SK-N-SH (cell line): ENCODE measurements around the gene LRRC66. TPM values are rescaled to one million over a fixed set of nuclear protein-coding genes. Genes with fewer than 3 reads are reported as not detected.

Source experiments
- CTCF ChIA-PET: fragments of 300-600, 350-600 bp; formaldehyde crosslinking; extraction: SDS; loops from one replicate; lab custom pipeline; 2021; lab: Yijun Ruan, JAX
- POLR2A ChIA-PET: fragments of 350-600 bp; sonication (Branson Sonifier 250); formaldehyde crosslinking; extraction: SDS; loops from one replicate; lab custom pipeline; 2020; ENCODE audit warnings: antibody characterized with exemption, inconsistent platforms; lab: Yijun Ruan, JAX
- DNase-seq: peaks from one replicate; pipeline ENCODE4 v3.0.0; 2012
- H2AFZ ChIP-seq: fragments of 200-600 bp; sonication (generic); 2 replicates; pipeline ENCODE4 v1.8.1; 2016; ENCODE audit warnings: antibody characterized with exemption, mild to moderate bottlenecking, low read depth
- H3F3A ChIP-seq: fragments of 200-600 bp; sonication (generic); replicated peaks from 2 replicates; pipeline ENCODE3; 2016; ENCODE audit warnings: antibody characterized with exemption, mild to moderate bottlenecking; ENCODE audit not compliant: insufficient read depth
- H3K27ac ChIP-seq, 2 experiments: fragments of 200-500 bp in 1 of 2; fragments of 200-600 bp in 1 of 2; sonication (Bioruptor generic) in 1 of 2; sonication (generic), shearing (Covaris generic) in 1 of 2; 2 replicates each; pipeline versions ENCODE4 v1.5.1 to v1.6.1; 2014 to 2016; ENCODE audit warnings: low read depth in 2 of 2, inconsistent platforms in 1 of 2, low read length in 1 of 2, mild to moderate bottlenecking in 1 of 2, mixed read lengths in 1 of 2
- H3K27me3 ChIP-seq: fragments of 200-600 bp; sonication (generic), shearing (Covaris generic); 2 replicates; pipeline ENCODE4 v1.6.1; 2016; ENCODE audit warnings: mixed run types; ENCODE audit not compliant: insufficient read depth
- H3K36me3 ChIP-seq, 2 experiments: fragments of 200-500 bp in 1 of 2; fragments of 200-600 bp in 1 of 2; sonication (Bioruptor generic) in 1 of 2; sonication (generic) in 1 of 2; replicated peaks in 1 of 2; 2 replicates each; pipeline versions ENCODE3 to v1.5.1; 2014 to 2016; ENCODE audit warnings: low read length in 1 of 2, mild to moderate bottlenecking in 1 of 2; ENCODE audit not compliant: insufficient read depth in 2 of 2, control insufficient read depth in 1 of 2
- H3K4me1 ChIP-seq, 2 experiments: fragments of 200-500 bp in 1 of 2; fragments of 200-600 bp in 1 of 2; sonication (Bioruptor generic) in 1 of 2; sonication (generic), shearing (Covaris generic) in 1 of 2; 2 replicates each; pipeline versions ENCODE4 v1.5.1 to v1.6.1; 2014 to 2016; ENCODE audit warnings: low read depth in 1 of 2, low read length in 1 of 2, mixed run types in 1 of 2; ENCODE audit not compliant: insufficient read depth in 2 of 2, control insufficient read depth in 1 of 2
- H3K4me2 ChIP-seq: fragments of 200-600 bp; sonication (generic), shearing (Covaris generic); 2 replicates; pipeline ENCODE4 v1.6.1; 2017; ENCODE audit warnings: mixed run types
- H3K4me3 ChIP-seq, 2 experiments: fragments of 200-500 bp in 1 of 2; fragments of 200-600 bp in 1 of 2; sonication (Bioruptor generic) in 1 of 2; sonication (generic), shearing (Covaris generic) in 1 of 2; 2 replicates each; pipeline versions ENCODE4 v1.5.1 to v1.8.1; 2014 to 2016; ENCODE audit warnings: low read depth in 2 of 2, inconsistent platforms in 1 of 2, low read length in 1 of 2, mild to moderate bottlenecking in 1 of 2, mixed read lengths in 1 of 2, moderate library complexity in 1 of 2
- H3K79me2 ChIP-seq: fragments of 200-600 bp; sonication (generic); 2 replicates; pipeline ENCODE4 v1.8.1; 2017; ENCODE audit warnings: mild to moderate bottlenecking; ENCODE audit not compliant: insufficient read depth
- H3K9ac ChIP-seq: fragments of 200-600 bp; sonication (generic); 2 replicates; pipeline ENCODE4 v1.6.1; 2017; ENCODE audit warnings: mixed run types
- H3K9me2 ChIP-seq: fragments of 200-600 bp; sonication (generic); 2 replicates; pipeline ENCODE4 v1.6.1; 2017; ENCODE audit warnings: mixed run types
- H3K9me3 ChIP-seq: fragments of 200-600 bp; sonication (generic); 2 replicates; pipeline ENCODE4 v1.6.1; 2017; ENCODE audit warnings: mixed run types, mild to moderate bottlenecking, moderate library complexity
- H4K20me1 ChIP-seq: fragments of 200-600 bp; sonication (generic); 2 replicates; pipeline ENCODE4 v1.6.1; 2017; ENCODE audit warnings: mild to moderate bottlenecking, mixed run types; ENCODE audit not compliant: insufficient read depth
- CTCF ChIP-seq: fragments of 200-600 bp; sonication (generic); IDR thresholded peaks from 2 replicates; pipeline ENCODE4 v1.6.1; 2017; ENCODE audit warnings: antibody characterized with exemption, mild to moderate bottlenecking, moderate library complexity
- ELF1 ChIP-seq: IDR thresholded peaks from 2 replicates; pipeline ENCODE4 v1.4.0; 2012
- MAX ChIP-seq: IDR thresholded peaks from 2 replicates; pipeline ENCODE4 v1.4.0; 2012; ENCODE audit warnings: low read depth
- MEF2A ChIP-seq: IDR thresholded peaks from 2 replicates; pipeline ENCODE4 v1.4.0; 2012; ENCODE audit warnings: low read depth, borderline replicate concordance
- MXI1 ChIP-seq: IDR thresholded peaks from 2 replicates; pipeline ENCODE4 v1.6.1; 2012; ENCODE audit warnings: mild to moderate bottlenecking, low read depth, low read length, improper control_type of control experiment
- NRF1 ChIP-seq: IDR thresholded peaks from 2 replicates; pipeline ENCODE4 v1.6.1; 2012; ENCODE audit warnings: low read depth, mild to moderate bottlenecking, low read length
- RCOR1 ChIP-seq: fragments of 150-350 bp; IDR thresholded peaks from 2 replicates; pipeline ENCODE4 v1.6.1; 2017; ENCODE audit warnings: antibody characterized with exemption, low read length
- RXRA ChIP-seq: IDR thresholded peaks from 2 replicates; pipeline ENCODE4 v1.4.0; 2012; ENCODE audit warnings: low read depth, mild to moderate bottlenecking, borderline replicate concordance
- SIN3A ChIP-seq: IDR thresholded peaks from 2 replicates; pipeline ENCODE4 v1.6.1; 2012; ENCODE audit warnings: low read depth, mild to moderate bottlenecking, low read length, moderate library complexity, borderline replicate concordance
- SMC3 ChIP-seq: IDR thresholded peaks from 2 replicates; pipeline ENCODE4 v1.6.1; 2012; ENCODE audit warnings: low read depth, low read length, improper control_type of control experiment
- TAF1 ChIP-seq: IDR thresholded peaks from 2 replicates; pipeline ENCODE4 v1.6.1; 2012; ENCODE audit warnings: low read depth, mild to moderate bottlenecking, low read length, moderate library complexity, borderline replicate concordance
- USF2 ChIP-seq: fragments of 150-350 bp; IDR thresholded peaks from 2 replicates; pipeline ENCODE4 v1.6.1; 2017; ENCODE audit warnings: antibody characterized with exemption, low read length, low read depth, borderline replicate concordance
- YY1 ChIP-seq: IDR thresholded peaks from 2 replicates; pipeline ENCODE4 v1.4.0; 2012; ENCODE audit warnings: low read depth, mild to moderate bottlenecking
- ZBTB33 ChIP-seq: IDR thresholded peaks from 2 replicates; pipeline ENCODE4 v1.4.0; 2012; ENCODE audit warnings: low read depth, borderline replicate concordance
- WGBS: methylation state at CpG from one replicate; pipeline ENCODE4 v1.1.6; 2017; ENCODE audit warnings: low lambda C conversion rate; 5-methylcytosine and 5-hydroxymethylcytosine counted together
- polyA plus RNA-seq, 3 experiments: library from polyadenylated mRNA; depleted of rRNA; stranded (reverse); fragments of >200 nt; gene quantifications; 2 replicates each; pipeline ENCODE4 v1.2.3, GENCODE V29; 2012

The LRRC66 gene
- polyA plus RNA-seq, 1 of the 3 experiments (the other 2 are of a cell fraction), result 0.07 TPM

GRCh38 chr4:51965862-51966261 is 54.3 kb downstream of the LRRC66 start:
- CTCF ChIA-PET, result no interaction called here
- H3K4me1 ChIP-seq, result no peaks in the 10 kb centered on the region
- TF ChIP-seq MEF2A (no peak), ZBTB33 (no peak), RXRA (no peak), ELF1 (no peak), MAX (no peak), SMC3 (no peak), NRF1 (no peak), RCOR1 (no peak), MXI1 (no peak), CTCF (no peak), USF2 (no peak), SIN3A (no peak), YY1 (no peak), TAF1 (no peak)
- TF ChIP-seq, all 33 proteins: peak for 0
- Histone ChIP-seq H2AFZ (no peak overlapping the region), H3K9me2 (no peaks in the 10 kb centered on the region), H3K36me3 (no peaks in the 10 kb centered on the region), H3K9ac (no peak overlapping the region), H3K27ac (no peak overlapping the region), H3K27me3 (no peaks in the 10 kb centered on the region), H3K79me2 (no peaks in the 10 kb centered on the region), H3F3A (no peaks in the 10 kb centered on the region), H3K9me3 (no peaks in the 10 kb centered on the region), H3K4me2 (no peak overlapping the region), H4K20me1 (no peaks in the 10 kb centered on the region), H3K4me3 (no peak overlapping the region)
- DNase-seq, result no peak
- POLR2A ChIA-PET, result no interaction called here
- 0% methylated on average over 1 of the region's 1 CpG for WGBS
